ENCODE results near the gene SAMM50. TPM values are rescaled to one million over a fixed set of nuclear protein-coding genes. Genes with fewer than 3 reads are reported as not detected.

SAMM50 gene
- total RNA-seq, 1 donor from 2014 or later: 57.5 TPM

DNA sequence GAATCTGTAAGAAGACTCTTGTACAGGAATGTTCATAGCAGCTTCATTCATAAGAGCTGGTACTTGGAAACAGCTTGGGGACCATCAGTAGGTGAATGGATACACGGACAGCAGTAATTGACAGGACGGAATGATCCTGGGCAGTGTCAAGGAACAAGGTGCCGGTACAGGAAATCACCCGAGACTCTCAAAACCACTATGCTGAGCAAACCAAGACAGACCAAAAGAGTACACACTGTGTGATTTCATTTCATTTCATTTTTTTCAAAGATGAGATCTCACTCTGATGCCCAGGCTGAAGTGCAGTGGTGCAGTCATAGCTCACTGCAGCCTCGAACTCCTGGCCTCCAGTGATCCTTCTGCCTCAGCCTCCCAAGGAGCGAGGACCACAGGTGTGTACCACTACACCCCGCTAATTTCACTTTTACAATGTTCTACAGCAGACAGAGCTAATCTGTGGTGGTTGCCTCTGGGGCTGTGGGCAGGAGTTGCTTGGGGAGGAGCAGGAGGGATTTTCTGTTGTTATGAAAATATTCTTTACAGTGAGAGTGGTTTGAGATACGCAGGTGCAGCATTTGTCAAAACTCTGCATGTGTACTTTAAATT lies 84.4 kb downstream of the SAMM50 start:
- Mint-ChIP-seq H3K9me3 (no peaks in the 10 kb centered on the region), H3K27ac (no peak overlapping the region), H3K4me1 (ENCODE audit: unreplicated experiment) (no peaks in the 10 kb centered on the region), H3K27me3 (no peaks in the 10 kb centered on the region), H3K4me3 (no peak overlapping the region), H3K36me3 (peaks cover 3% of the 10 kb centered on the region)
- DNase-seq (ENCODE audit: extremely low spot score, unreplicated experiment): no peak
- TF ChIP-seq, protein P1, sequence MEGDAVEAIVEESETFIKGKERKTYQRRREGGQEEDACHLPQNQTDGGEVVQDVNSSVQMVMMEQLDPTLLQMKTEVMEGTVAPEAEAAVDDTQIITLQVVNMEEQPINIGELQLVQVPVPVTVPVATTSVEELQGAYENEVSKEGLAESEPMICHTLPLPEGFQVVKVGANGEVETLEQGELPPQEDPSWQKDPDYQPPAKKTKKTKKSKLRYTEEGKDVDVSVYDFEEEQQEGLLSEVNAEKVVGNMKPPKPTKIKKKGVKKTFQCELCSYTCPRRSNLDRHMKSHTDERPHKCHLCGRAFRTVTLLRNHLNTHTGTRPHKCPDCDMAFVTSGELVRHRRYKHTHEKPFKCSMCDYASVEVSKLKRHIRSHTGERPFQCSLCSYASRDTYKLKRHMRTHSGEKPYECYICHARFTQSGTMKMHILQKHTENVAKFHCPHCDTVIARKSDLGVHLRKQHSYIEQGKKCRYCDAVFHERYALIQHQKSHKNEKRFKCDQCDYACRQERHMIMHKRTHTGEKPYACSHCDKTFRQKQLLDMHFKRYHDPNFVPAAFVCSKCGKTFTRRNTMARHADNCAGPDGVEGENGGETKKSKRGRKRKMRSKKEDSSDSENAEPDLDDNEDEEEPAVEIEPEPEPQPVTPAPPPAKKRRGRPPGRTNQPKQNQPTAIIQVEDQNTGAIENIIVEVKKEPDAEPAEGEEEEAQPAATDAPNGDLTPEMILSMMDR (conservative IDR thresholded peaks at IDR 0.05): no peak

DNA sequence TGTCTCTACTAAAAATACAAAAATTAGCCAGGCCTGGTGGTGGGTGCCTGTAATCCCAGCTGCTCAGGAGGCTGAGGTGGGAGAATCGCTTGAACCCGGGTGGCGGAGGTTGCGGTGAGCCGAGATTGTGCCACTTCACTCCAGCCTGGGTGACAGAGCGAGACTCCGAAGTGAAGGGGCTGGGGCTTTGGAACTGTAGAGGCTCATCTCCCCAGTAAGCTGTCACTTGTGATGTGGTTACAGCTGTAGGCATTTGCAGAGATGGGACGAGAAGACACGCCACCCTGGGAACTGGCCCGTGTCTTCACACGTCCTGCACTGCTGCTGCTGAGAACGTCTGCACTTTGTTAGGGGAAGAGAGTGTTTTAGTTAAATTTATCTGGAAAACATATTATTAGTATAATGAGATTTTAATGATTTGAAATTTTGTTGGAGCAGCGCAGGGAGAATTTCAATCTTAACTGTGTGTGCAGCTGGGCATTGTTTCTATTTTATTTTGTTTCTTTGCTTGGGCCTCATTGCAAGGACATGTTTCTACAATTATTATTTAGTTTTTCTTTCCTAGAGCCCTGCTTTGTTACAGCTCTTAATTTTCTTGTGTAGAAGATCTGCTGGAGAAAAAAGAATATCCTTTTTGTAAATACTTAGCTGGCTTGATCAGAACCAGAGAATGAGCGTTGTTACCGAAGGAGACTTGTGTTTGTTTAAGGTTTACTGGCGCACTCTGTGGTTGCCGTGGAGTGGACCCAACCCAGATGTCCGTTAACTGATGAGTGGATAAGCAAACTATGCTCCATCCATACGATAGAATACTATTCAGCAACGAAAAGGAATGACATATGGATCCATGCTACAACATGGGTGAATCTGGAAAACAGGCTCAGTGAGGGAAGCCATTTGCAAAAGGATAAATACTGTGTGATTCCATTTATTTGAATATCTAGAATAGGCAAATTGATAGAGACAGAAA lies 87.3 kb downstream of the SAMM50 start:
- Mint-ChIP-seq H3K4me3 (no peak overlapping the region), H3K4me1 (ENCODE audit: unreplicated experiment) (no peaks in the 10 kb centered on the region), H3K27ac (no peak overlapping the region), H3K27me3 (no peaks in the 10 kb centered on the region), H3K9me3 (no peaks in the 10 kb centered on the region), H3K36me3 (peaks cover 3% of the 10 kb centered on the region)
- TF ChIP-seq, protein P1 (conservative IDR thresholded peaks at IDR 0.05): no peak
- no peak for DNase-seq (ENCODE audit: extremely low spot score, unreplicated experiment)

DNA sequence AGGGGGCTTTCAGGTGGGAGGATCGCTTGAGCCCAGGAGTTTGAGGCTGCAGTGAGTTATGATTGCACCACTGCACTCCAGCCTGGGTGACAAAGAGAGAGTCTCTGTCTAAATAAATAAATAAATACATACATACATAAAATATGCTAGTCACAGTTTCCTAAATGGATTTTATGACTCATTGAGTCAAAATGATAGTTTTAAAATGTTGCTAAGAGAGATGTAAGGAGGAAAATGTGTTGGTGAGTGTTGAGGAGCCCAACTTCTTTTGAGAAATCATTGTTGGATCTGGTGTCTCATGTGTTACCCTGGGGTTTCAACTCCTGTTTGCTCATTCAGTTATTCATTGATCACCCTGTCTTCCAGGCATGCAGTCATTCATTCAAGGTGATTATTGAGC lies 89.9 kb downstream of the SAMM50 start:
- TF ChIP-seq, protein P1 (conservative IDR thresholded peaks at IDR 0.05): no peak
- no peak overlapping the region for H3K27ac Mint-ChIP-seq
- peaks cover 5% of the 10 kb centered on the region for H3K4me1 Mint-ChIP-seq (ENCODE audit: unreplicated experiment)
- H3K36me3 Mint-ChIP-seq: peaks cover 3% of the 10 kb centered on the region
- DNase-seq (ENCODE audit: extremely low spot score, unreplicated experiment): no peak
- H3K27me3 Mint-ChIP-seq: no peaks in the 10 kb centered on the region
- no peak overlapping the region for H3K4me3 Mint-ChIP-seq
- H3K9me3 Mint-ChIP-seq: no peaks in the 10 kb centered on the region

Other genes with a start within 250 kb of the SAMM50 start
- gene EFCAB6, start 143.1 kb upstream of the SAMM50 start, total RNA-seq (ENCODE audit: low replicate concordance): 4.2 and 5.3 TPM in 2 replicates
- 7.5 and 10.8 TPM in 2 replicates for gene SULT4A1, start 92.9 kb upstream of the SAMM50 start, total RNA-seq (ENCODE audit: low replicate concordance)
- gene PNPLA5, start 63.4 kb upstream of the SAMM50 start, total RNA-seq (ENCODE audit: low replicate concordance): not detected in 2 replicates
- gene PNPLA3, start 31.6 kb upstream of the SAMM50 start, total RNA-seq (ENCODE audit: low replicate concordance): 3.8 and 5.9 TPM in 2 replicates
- 7.2 and 15.9 TPM in 2 replicates for gene PARVB, start 68.9 kb downstream of the SAMM50 start, total RNA-seq (ENCODE audit: low replicate concordance)
- gene PARVG, start 225.5 kb downstream of the SAMM50 start, total RNA-seq (ENCODE audit: low replicate concordance): 0.19 and 0.21 TPM in 2 replicates